Measurements from ENCODE around the gene MAP2. TPM values are rescaled to one million over a fixed set of nuclear protein-coding genes. Genes with fewer than 3 reads are reported as not detected.

MAP2 gene
- total RNA-seq, 1 donor from 2014 or later = 8.2 TPM

GRCh38 chr2:209463226-209463625 is 39.4 kb downstream of the MAP2 start:
- TF ChIP-seq, protein P1, sequence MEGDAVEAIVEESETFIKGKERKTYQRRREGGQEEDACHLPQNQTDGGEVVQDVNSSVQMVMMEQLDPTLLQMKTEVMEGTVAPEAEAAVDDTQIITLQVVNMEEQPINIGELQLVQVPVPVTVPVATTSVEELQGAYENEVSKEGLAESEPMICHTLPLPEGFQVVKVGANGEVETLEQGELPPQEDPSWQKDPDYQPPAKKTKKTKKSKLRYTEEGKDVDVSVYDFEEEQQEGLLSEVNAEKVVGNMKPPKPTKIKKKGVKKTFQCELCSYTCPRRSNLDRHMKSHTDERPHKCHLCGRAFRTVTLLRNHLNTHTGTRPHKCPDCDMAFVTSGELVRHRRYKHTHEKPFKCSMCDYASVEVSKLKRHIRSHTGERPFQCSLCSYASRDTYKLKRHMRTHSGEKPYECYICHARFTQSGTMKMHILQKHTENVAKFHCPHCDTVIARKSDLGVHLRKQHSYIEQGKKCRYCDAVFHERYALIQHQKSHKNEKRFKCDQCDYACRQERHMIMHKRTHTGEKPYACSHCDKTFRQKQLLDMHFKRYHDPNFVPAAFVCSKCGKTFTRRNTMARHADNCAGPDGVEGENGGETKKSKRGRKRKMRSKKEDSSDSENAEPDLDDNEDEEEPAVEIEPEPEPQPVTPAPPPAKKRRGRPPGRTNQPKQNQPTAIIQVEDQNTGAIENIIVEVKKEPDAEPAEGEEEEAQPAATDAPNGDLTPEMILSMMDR (IDR thresholded peaks at IDR 0.05; ENCODE audit: insufficient read depth, low read length, severe bottlenecking) = no peak
- Histone ChIP-seq H3K4me3 (ENCODE audit: low read depth, low read length) (no peak overlapping the region), H3K27me3 (ENCODE audit: control insufficient read depth, insufficient read depth, low read length) (no peaks in the 10 kb centered on the region), H3K36me3 (ENCODE audit: control insufficient read depth, insufficient read depth, low read length) (no peaks in the 10 kb centered on the region)
- FAIRE-seq (no peak), DNase-seq (ENCODE audit: low read depth) (no peak)

DNA sequence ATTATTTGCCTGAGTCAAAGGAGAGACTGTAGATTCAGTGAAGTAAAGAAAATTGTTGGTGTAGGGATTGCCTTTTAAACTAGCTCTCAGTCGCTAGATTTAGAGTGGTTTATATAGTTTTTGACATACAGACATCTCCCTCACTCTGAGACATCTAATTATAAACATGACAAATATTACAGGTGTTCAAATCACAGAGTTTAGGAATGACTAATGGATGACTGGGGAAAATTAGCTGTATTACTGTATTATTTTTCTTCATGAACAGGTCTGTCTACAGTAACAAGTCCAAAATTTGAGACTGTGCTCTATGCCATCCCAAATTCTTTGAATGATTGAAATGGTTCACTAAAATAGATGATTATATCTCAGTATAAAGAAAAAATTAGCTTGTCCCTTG is 40.0 kb downstream of the MAP2 start:
- TF ChIP-seq, protein P1 (IDR thresholded peaks at IDR 0.05; ENCODE audit: insufficient read depth, low read length, severe bottlenecking) = no peak
- no peak overlapping the region for H3K4me3 ChIP-seq (ENCODE audit: low read depth, low read length)
- FAIRE-seq (no peak), DNase-seq (ENCODE audit: low read depth) (peak; percentile 60)
- H3K27me3 ChIP-seq (ENCODE audit: control insufficient read depth, insufficient read depth, low read length) = no peaks in the 10 kb centered on the region
- no peaks in the 10 kb centered on the region for H3K36me3 ChIP-seq (ENCODE audit: control insufficient read depth, insufficient read depth, low read length)

- DNase-seq (ENCODE audit: low read depth) = no peak
- Histone ChIP-seq H3K36me3 (ENCODE audit: control insufficient read depth, insufficient read depth, low read length) (no peaks in the 10 kb centered on the region), H3K27me3 (ENCODE audit: control insufficient read depth, insufficient read depth, low read length) (no peaks in the 10 kb centered on the region), H3K4me3 (ENCODE audit: low read depth, low read length) (no peak overlapping the region)
- TF ChIP-seq, protein P1 (IDR thresholded peaks at IDR 0.05; ENCODE audit: insufficient read depth, low read length, severe bottlenecking) = no peak
- no peak for FAIRE-seq
Measured at GRCh38 chr2:209468846-209469245, 45.0 kb downstream of the MAP2 start.

- FAIRE-seq = no peak
Measured at GRCh38 chr2:209469481-209469880, 45.6 kb downstream of the MAP2 start.

GRCh38 chr2:209470466-209470865 is 46.6 kb downstream of the MAP2 start:
- Histone ChIP-seq H3K4me3 (ENCODE audit: low read depth, low read length) (no peak overlapping the region), H3K36me3 (ENCODE audit: control insufficient read depth, insufficient read depth, low read length) (no peaks in the 10 kb centered on the region), H3K27me3 (ENCODE audit: control insufficient read depth, insufficient read depth, low read length) (no peaks in the 10 kb centered on the region)
- FAIRE-seq (no peak), DNase-seq (ENCODE audit: low read depth) (no peak)
- TF ChIP-seq, protein P1 (IDR thresholded peaks at IDR 0.05; ENCODE audit: insufficient read depth, low read length, severe bottlenecking) = no peak

More at GRCh38 chr2:209469481-209469880, 45.6 kb downstream of the MAP2 start:
- H3K4me3 ChIP-seq (ENCODE audit: low read depth, low read length) = no peak overlapping the region
- TF ChIP-seq, protein P1 (IDR thresholded peaks at IDR 0.05; ENCODE audit: insufficient read depth, low read length, severe bottlenecking) = no peak
- no peak for DNase-seq (ENCODE audit: low read depth)
- no peaks in the 10 kb centered on the region for H3K36me3 ChIP-seq (ENCODE audit: control insufficient read depth, insufficient read depth, low read length)
- H3K27me3 ChIP-seq (ENCODE audit: control insufficient read depth, insufficient read depth, low read length) = no peaks in the 10 kb centered on the region

DNA sequence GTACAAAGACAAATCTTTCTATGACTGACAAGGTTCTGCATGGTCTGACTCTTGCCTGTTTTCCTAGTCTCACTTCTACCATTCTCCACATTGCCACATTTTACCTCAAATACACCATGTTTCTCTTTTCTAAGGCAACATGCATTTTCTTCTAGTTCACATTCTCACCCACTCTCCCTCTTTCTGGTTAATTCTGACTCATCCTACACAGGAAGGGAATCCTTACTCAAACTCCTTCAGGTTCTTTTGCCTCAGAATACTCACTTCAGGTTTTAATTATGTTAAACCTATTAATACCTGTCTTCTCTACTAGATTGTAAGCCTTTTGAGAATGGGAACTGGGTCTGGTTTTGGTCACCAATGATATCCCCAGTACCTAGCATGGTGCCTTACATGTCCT is 47.2 kb downstream of the MAP2 start:
- TF ChIP-seq, protein P1 (IDR thresholded peaks at IDR 0.05; ENCODE audit: insufficient read depth, low read length, severe bottlenecking) = no peak
- peak; percentile 76 for DNase-seq (ENCODE audit: low read depth)

More for the DNA sequence above, 47.2 kb downstream of the MAP2 start:
- H3K27me3 ChIP-seq (ENCODE audit: control insufficient read depth, insufficient read depth, low read length) = no peaks in the 10 kb centered on the region
- H3K4me3 ChIP-seq (ENCODE audit: low read depth, low read length) = no peak overlapping the region
- H3K36me3 ChIP-seq (ENCODE audit: control insufficient read depth, insufficient read depth, low read length) = no peaks in the 10 kb centered on the region
- no peak for FAIRE-seq

Measured in bronchial epithelial cell (primary cell).